ENCODE data around the gene RPL13.
A peak's percentile ranks its signal among the peaks of the same experiment; 100 is the strongest.

Gene RPL13

GRCh38 chr16:89545044-89545830, 15.2 kb upstream of the RPL13 start:
- DNase-seq = no peak

DNA sequence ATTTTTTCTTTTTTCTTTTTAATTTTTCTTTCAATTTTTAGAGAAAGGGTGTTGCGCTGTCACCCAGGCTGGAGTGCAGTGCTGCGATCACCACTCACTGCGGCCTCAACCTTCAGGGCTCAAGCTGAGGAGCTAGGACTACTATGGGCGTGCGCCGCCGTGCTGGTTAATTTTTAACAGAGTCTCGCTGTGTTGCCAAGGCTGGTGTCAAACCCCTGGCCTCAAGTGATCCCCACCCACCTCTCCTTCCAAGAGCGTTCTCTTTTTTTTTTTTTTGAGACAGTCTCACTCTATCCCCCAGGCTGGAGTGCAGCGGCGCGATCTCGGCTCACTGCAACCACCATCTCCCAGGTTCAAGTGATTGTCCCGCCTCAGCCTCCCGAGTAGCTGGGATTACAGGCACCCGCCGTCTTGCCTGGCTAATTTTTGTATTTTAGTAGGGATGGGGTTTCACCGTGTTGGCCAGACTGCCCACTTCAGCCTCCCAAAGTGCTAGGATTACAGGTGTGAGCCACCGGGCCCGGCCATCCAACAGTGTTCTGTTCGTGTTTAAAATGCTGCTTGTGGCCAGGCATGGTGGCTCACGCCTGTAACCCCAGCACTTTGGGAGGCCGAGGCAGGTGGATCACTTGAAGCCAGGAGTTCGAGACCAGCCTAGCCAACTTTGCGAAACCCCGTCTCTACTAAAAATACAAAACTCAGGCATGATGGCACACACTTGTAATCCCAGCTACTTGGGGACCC, 14.5 kb upstream of the RPL13 start:
- no peak for DNase-seq

- DNase-seq = no peak
Observed at GRCh38 chr16:89546781-89547180, 13.7 kb upstream of the RPL13 start.

DNA sequence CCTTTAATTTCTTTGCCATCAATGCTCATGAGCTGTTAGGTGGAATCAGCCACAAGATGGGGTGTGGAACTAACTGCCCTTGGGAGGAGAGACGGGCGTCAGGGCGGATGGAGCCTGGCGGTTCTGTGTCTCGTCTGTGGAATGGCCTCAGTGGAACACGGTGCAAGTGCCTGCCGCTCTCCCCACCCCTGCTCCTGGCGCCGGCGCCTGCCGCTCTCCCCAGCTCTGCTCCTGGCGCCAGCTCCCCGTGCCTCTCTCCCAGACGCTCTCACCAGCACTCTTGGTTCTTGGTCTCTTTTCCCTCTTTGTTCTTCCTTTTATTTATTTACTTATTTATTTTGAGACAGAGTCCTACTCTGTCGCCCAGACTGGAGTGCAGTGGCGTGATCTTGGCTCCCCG, 13.2 kb upstream of the RPL13 start:
- no peak for DNase-seq

DNA sequence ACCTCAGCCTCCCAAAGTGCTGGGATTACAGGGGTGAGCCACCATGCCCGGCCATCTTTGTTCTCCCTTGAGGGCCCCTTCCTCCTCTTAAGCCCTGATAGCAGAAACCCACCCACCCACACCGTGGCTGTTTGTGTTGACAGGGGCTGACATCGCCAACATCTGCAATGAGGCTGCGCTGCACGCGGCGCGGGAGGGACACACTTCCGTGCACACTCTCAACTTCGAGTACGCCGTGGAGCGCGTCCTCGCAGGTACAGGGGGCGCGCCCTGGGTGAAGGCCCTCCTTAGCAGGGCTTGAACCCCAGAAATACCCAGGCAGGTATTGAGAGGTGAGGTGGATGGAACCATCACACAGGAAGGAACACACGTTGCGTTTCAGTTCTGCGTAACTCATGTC, 12.6 kb upstream of the RPL13 start:
- no peak for DNase-seq

GRCh38 chr16:89548344-89549006, 12.0 kb upstream of the RPL13 start:
- DNase-seq = no peak

DNA sequence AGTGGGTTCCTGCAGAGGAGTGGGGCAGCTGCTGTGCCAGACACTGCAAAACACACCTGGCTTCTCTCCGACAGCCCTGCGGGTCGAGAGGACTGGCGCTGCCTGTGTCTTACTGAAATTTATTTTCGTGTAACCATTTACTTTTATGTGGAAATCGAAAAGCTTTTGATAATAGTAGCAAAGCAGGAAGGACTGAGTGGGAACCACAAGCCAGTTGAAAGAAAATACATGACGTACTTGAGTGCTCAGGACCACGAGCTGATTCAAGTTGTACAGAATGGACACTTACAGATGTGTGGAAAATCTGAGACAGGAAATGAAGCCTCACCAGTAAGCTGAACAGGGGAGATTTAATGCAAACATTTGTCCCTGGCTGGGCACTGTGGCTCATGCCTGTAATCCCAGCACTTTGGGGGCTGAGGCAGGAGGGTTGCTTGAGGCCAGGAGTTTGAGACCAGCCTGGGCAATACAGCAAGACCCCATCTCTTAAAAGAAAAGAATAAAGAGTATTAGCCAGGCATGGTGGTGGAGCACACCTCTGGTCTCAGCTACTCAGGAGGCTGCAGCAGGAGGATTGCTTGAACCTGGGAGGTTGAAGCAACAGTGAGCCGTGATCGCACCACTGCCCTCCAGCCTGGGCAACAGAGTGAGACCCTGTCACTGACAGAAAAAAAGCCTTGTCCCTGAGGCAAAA, 11.3 kb upstream of the RPL13 start:
- DNase-seq = no peak

DNA sequence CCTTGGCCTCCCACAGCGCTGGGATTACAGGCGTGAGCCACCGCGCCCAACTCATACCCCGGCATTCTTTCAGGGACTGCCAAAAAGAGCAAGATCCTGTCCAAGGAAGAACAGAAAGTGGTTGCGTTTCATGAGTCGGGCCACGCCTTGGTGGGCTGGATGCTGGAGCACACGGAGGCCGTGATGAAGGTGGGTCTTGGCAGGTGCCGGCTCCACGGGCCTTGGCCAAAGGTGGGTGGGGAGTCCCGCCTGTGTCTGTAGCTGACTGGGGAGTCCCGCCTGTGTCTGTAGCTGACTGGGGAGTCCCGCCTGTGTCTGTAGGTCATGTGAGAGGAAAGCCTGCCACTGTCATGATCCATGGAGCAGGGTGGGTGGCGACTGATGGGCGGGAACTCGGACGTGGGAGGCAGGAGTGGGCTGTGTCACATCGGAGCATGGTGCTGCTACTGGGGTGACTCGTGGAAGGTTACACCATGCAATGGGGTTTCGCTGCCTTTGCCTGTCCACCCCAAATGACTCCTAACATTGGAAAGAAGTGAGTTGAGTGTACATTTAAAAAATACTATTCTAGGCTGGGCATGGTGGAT, 10.0 kb upstream of the RPL13 start:
- DNase-seq = no peak

GRCh38 chr16:89552329-89552728, 8.2 kb upstream of the RPL13 start:
- DNase-seq = no peak

DNA sequence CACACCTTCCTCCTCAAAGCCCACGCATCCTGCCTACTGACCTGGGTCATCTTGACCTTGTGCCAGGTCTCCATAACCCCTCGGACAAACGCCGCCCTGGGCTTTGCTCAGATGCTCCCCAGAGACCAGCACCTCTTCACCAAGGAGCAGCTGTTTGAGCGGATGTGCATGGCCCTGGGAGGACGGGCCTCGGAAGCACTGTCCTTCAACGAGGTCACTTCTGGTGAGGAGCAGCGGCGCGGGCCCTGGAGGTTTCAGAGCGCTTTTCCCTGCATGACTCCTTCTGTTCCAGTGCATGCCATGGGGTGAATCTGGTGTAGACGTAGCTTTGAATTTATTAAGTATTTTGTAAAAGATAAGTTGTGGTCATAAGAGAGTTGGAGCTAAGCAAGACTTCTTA, 7.6 kb upstream of the RPL13 start:
- no peak for DNase-seq

- no peak for DNase-seq
Observed at GRCh38 chr16:89553733-89554132, 6.7 kb upstream of the RPL13 start.

GRCh38 chr16:89554343-89554742, 6.1 kb upstream of the RPL13 start:
- no peak for DNase-seq

GRCh38 chr16:89555265-89555664, 5.2 kb upstream of the RPL13 start:
- no peak for DNase-seq

DNA sequence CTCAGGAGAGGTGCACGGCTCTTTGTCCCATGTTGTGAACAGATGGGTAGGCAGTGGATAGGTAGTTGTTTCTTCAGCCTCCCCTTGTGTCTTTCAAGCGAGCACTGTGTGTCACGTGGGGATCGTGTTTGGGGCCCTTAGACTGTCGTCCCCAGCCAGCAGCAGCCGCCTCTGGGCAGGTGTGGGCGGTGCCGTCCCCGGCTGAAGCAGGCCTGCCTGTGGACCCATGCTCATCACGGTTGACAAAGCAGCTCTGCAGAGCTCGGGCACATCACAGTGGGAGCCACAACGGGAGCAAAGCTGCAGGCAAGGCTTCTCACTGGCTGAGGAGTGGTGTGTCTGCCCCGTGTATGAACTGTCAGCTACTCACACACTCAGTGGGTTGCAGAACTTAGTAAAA, 4.7 kb upstream of the RPL13 start:
- DNase-seq = no peak

DNA sequence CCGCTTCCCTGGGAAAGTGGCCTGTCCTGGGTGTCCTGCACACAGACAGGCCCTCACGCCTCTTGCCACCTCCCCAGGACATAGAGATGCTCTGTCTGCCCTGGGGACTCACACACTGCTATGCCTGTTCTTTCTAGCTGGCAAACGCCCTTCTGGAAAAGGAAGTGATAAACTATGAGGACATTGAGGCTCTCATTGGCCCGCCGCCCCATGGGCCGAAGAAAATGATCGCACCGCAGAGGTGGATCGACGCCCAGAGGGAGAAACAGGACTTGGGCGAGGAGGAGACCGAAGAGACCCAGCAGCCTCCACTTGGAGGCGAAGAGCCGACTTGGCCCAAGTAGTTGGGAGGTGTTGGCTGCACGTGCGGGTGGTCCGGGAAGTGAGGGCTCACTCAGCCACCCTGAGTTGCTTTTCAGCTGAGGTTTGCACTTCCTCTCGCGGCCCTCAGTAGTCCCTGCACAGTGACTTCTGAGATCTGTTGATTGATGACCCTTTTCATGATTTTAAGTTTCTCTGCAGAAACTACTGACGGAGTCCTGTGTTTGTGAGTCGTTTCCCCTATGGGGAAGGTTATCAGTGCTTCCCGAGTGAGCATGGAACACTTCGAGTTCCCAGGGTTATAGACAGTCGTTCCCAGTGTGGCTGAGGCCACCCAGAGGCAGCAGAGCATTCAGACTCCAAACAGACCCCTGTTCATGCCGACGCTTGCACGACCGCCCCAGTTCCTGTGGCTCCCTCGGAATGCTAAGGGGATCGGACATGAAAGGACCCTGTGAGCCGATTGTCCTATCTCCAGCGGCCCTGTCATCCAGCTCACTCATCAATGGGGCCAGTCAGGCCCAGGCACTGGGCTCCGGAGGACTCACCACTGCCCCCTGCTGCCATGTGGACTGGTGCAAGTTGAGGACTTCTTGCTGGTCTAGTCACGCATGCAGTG, 3.5 kb upstream of the RPL13 start:
- DNase-seq = peak; percentile 34

DNA sequence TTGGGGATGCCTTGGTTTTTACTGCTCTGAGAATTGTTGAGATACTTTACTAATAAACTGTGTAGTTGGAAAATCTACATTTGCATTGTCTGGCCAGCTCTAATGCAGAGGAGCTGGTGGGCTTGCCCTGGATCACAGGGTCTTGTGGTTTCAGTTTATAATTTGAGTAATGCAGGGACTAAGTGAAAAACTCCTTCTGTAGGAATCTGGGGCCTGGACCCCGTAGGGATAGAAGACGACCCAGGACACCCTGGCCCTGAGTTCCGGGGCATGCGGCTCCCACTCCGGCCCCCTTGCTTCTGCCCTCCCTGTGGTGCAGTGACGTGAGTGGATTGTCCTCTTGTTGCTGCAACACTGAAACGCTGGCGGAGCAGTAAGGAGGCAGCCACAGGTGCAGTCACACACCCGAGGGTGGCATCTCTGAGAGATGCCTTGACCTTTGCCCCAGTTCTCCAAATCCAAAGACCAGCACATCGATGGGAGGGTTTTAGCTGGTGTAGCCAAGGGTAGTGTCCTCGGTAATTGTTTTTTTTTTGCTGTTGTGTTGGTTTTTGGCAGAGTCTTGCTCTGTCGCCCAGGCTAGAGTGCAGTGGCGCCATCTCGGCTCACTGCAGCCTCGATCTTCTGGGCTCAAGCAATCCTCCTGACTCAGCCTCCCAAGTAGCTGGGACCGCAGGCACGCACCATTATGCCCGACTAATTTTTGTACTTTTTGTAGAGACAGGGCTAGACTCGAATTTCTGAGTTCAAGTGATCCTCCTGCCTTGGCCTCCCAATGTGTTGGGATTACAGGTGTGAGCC, 2.6 kb upstream of the RPL13 start:
- DNase-seq = no peak

- no peak for DNase-seq
Observed at GRCh38 chr16:89561142-89561883, 831 bp downstream of the RPL13 start.

- no peak for DNase-seq
Observed at GRCh38 chr16:89561884-89562599, 1.6 kb downstream of the RPL13 start.

DNA sequence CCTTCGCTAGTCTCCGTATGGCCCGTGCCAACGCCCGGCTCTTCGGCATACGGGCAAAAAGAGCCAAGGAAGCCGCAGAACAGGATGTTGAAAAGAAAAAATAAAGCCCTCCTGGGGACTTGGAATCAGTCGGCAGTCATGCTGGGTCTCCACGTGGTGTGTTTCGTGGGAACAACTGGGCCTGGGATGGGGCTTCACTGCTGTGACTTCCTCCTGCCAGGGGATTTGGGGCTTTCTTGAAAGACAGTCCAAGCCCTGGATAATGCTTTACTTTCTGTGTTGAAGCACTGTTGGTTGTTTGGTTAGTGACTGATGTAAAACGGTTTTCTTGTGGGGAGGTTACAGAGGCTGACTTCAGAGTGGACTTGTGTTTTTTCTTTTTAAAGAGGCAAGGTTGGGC, 2.5 kb downstream of the RPL13 start:
- no peak for DNase-seq
